GM18951 (cell line): Measurements from ENCODE around the gene TIRAP.
A peak's percentile ranks its signal among the peaks of the same experiment; 100 is the strongest.
"Not testable (repeated sequence)": the region's sequence is repeated elsewhere in the genome, so short reads cannot be mapped to it uniquely, and the experiment has no call there.

Experiments
- POLR2A ChIP-seq: IDR thresholded peaks from 4 replicates; pipeline ENCODE4 v1.6.1; 2011; ENCODE audit warnings: mild to moderate bottlenecking; ENCODE audit not compliant: insufficient read length, insufficient read depth; ENCODE audit errors: extremely low read depth
- in situ Hi-C: fragments of 300-500 bp; cut with MboI; formaldehyde crosslinking; loops from one replicate; pipeline ENCODE4 v1.12.0; 2022; ENCODE audit warnings: low sequenced_read_pairs, mixed read lengths, inconsistent platforms; ENCODE audit not compliant: unreplicated experiment

Gene TIRAP

DNA sequence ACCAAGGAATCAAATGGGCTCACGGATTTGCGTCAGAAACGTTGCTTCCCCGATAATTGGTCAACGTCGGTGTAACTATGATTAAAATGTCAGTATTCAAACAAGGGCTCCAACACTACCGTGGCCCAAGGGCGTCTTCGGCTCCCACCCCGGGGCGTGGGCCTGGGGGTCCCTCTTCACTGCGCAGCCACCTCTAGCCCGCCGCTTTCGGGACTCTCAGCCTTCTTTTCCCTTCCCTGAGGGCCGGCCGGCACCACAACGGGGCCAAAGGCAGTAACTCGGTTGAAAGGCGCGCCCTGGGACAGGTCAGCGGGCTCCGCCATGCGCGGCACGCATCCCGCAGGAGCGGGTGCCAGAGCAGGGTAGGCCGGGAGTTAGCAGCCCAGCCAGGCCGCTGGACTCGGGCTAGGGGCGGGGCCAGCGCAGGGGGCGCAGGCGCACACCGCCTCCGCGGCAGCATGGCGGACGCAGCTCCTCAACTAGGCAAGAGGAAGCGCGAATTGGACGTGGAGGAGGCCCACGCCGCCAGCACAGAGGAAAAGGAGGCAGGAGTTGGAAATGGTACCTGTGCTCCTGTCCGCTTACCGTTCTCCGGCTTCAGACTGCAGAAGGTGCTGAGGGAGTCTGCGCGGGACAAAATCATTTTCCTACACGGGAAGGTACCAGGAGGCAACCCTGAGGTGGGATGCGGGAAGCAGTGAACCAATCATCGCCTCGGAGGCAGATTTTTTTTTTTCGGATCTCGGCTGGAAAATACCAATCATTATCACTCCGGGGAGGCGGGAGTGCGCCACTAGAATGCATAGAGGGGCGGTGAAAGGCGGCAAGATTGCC is 20.9 kb downstream of the TIRAP start, which contains the start of gene DCPS:
DCPS (plus strand) TSS at position 438 of the 834 bp plus-strand sequence; CDS start at position 459, 21 bp downstream.
- peak; percentile 98 for TF ChIP-seq POLR2A
- in situ Hi-C loops, result no loop called here

DNA sequence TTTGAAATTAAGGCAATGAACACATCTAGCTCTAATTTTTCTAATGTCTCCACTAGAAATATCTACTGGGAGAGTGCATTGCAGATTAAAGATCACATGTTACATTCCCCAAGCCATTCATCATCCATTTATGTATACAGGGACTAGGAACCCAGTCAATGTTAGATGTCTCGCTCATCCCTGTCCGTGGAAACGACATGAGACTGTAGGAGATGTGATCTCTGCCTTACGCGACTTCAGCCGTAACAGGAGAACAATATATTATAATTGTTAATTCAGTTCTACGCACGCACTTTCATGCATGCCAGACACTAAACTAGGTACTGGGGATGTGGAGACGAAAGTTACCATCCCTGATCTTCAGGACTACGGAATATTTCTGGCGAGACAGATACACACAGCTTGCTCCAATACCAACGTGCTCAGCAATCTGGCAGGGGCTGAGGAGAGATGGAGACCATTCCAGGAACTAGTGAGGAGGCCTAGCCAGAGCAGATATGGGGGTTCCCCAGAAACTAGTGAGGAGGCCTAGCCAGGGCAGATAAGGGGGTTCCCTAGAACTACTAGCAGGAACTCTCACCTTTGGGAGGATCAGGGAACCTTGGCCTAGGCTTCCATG is 21.7 kb downstream of the TIRAP start:
- in situ Hi-C loops, result no loop called here
- no peak for TF ChIP-seq POLR2A

DNA sequence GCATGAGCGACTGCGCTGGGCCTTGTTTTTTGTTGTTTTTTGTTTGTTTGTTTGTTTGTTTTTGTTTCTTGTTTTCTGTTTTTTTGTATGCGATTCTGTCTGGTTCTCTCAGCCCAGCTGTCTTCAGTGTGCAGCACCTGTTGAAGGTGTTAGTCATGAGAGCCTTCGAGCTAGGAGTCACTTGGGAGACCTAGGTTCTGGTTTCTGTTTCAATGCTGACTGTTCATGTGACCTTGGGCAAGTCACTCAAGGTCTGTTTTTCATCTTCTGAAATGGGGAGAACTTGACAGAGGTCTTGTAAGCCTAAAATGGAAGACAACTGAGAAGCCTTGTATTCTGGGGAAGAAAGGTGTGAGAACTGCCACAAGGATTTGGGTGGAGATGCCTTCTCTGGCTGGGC is 22.8 kb downstream of the TIRAP start:
- in situ Hi-C loops, result no loop called here
- no peak for TF ChIP-seq POLR2A

- in situ Hi-C loops, result no loop called here
- no peak for TF ChIP-seq POLR2A
Measured at GRCh38 chr11:126307706-126308105, 24.8 kb downstream of the TIRAP start.

DNA sequence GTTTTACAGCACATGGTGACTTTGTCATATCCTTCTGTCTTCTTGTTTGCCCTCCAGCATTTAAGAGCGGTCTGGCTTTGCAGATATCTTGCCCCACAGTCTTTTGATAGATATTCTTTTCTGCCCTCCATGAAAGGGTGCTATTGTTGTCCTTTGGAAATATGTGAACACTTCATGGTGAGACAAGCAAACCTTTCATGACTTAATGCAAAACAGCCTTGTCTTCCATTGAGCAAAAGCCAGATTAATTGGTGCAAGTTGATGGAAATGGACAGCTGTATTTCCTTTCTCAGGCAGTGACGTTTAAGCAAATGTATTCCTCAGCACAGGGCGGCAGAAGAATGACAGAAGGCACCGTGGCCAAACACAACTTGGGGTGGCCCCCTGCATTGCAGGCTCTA is 25.4 kb downstream of the TIRAP start:
- in situ Hi-C loops, result no loop called here
- no peak for TF ChIP-seq POLR2A

DNA sequence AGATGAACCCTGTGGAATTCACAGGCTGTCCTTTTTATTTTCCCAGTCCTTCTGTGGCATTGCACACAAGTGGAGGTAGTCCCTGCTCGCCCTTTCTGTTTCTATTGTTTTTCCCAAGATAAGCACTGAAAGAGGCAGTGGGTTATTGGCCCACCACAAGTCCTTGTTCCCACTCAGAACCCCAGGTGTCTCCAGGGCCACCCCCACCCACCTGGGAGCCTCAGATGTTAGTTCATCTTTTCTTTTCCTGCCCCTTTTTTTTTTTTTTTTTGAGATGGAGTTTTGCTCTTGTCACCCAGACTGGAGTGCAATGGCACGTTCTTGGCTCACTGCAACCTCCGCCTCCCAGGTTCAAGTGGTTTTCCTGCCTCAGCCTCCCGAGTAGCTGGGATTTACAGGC is 25.9 kb downstream of the TIRAP start:
- in situ Hi-C loops, result not testable (repeated sequence)

- TF ChIP-seq POLR2A, result no peak
- in situ Hi-C loops, result no loop called here
Measured at GRCh38 chr11:126310200-126310991, 27.5 kb downstream of the TIRAP start.

DNA sequence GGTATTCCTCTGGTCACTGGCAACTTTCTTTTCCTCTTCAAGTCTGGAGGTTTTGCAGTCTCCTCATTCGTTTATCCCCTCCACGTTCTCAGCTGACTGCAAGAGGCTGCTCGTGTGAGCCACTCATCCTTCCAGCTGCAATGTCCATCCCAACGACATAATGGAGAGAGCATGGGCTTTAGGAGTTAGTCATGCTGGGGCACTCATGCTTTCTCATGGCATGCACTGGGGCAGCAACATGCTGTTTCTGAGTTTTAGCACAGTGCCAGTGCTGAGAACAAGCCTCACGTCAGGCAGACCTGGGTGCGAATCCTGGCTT is 28.1 kb downstream of the TIRAP start:
- in situ Hi-C loops, result no loop called here
- no peak for TF ChIP-seq POLR2A

DNA sequence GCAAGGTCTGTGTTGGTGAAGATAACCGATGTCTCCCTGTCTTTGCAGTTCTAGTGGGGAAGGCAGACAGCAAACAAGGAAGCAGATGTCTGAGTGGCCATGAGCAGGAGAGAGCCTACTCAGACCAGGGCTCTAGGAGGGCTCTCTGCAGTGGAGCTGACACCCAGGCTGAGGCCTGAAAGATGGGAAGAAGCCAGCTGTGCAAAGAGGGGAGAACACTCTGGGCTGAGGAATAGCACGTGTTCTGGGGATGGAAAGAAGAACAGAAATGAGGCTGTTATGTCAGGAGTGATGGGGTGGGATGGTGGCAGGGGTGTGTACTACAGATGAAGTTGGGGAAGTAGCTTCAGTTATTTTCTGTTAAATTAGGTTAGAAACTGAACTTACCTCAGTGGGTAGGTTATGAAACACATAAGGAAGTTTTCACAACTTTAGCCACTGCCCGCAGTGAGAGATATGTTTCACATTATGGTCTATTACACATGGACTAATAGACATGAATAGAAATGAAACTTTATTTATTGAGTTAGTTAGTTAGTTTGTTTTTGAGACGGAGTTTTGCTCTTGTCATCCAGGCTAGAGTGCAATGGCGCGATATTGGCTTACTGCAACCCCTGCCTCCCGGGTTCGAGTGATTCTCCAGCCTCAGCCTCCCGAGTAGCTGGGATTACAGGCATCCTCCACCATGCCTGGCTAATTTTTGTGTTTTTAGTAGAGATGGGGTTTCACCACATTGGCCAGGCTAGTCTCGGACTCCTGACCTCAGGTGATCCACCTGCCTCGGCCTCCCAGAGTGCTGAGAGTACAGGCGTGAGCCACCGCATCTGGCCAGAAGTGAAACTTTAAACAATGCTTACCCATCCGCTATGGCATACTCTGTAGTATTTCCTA is 28.8 kb downstream of the TIRAP start:
- in situ Hi-C loops, result no loop called here

DNA sequence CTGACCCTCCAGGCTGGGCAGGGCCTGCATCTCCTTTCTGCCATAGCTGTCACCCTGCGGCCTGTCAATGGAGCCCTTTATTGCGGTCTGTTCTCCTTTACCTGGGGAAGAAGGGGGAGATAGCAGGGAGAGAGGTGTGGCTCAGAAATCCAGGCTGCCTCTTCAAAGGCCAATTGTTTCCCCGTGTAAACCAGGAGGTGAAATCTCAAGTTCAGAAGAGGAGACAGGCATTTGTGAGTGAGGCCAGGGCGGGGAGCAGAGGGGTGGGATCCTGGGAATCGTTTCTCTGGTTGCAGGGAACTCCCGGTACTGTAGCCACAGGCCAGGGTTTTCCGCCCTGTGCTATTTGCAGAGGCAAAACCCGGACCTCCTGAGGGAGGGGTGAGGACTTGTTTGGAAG is 30.1 kb downstream of the TIRAP start:
- in situ Hi-C loops, result no loop called here
- TF ChIP-seq POLR2A, result no peak

More for the DNA sequence above, 28.8 kb downstream of the TIRAP start:
- TF ChIP-seq POLR2A, result no peak

DNA sequence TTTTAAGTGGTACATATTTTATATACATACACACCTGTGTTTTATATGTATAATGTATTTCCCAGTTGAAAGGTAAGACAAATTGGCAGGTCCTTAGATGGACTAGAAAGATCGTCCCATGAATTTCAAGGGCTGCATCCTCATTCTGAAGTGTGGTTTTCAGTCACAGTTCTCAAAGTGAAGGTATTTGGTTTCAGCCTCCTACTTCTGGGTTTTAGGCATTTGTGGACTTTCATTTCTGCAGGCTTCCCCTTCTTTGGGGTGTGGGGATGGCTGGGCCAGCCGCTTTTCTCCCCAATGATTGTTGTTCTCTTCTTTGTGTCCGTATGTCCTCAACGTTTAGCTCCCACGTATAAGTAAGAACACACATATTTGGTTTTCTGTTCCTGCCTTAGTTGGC is 30.9 kb downstream of the TIRAP start:
- TF ChIP-seq POLR2A, result no peak
- in situ Hi-C loops, result no loop called here

- in situ Hi-C loops, result no loop called here
- no peak for TF ChIP-seq POLR2A
Measured at GRCh38 chr11:126317432-126317755, 34.5 kb downstream of the TIRAP start.
